ENCODE measurements around the gene NTM. TPM values are rescaled to one million over a fixed set of nuclear protein-coding genes. Genes with fewer than 3 reads are reported as not detected.
"Not testable (repeated sequence)": the region's sequence is repeated elsewhere in the genome, so short reads cannot be mapped to it uniquely, and the experiment has no call there.

Gene NTM
- total RNA-seq, 2 donors from 2014 or later, result not detected

DNA sequence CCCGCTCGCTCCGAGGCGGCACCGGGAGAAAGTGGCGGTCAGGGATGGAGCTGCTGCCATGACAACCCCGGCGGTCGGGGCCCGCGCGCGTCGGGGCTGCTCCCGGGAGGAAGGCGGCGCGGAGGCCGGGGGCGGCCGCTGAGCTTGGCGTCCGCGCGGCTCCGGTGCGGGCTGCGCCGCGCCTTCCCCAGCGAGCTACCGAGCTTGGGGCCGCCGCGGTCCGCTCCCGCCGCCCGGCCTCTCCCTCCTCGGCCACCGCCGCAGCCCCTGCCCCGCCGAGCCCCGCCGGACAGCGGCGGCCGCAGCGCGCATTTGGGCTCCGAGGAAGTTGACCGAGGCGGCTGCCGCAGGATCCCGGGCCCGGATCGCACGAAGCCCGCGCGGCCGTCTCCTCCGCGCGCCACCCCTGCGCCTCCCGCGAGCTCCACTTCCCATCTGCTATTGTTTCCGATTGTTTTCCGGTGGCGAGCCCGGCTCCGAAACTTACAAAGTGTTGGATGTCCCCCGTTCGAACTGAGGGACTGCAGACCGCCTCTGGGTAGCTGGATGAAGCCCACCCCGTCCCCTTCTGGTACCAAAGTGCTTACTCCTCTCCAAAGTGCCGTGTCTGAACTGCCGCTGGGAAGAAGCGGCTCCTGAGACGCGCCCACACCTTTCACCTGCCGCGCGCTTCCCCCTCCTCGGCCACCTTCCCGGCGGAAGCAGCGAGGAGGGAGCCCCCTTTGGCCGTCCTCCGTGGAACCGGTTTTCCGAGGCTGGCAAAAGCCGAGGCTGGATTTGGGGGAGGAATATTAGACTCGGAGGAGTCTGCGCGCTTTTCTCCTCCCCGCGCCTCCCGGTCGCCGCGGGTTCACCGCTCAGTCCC is 540.3 kb downstream of the NTM start:
- Mint-ChIP-seq H3K4me1 (no peaks in the 10 kb centered on the region), H3K9me3 (no peaks in the 10 kb centered on the region), H3K36me3 (ENCODE audit: low read depth) (no peaks in the 10 kb centered on the region), H3K27ac (no peak overlapping the region), H3K4me3 (no peak overlapping the region), H3K27me3 (peaks cover 49% of the 10 kb centered on the region)
- no peak for ATAC-seq (replicated peaks)

- not testable (repeated sequence) for H3K27ac Mint-ChIP-seq; H3K36me3 Mint-ChIP-seq (ENCODE audit: low read depth); H3K9me3 Mint-ChIP-seq; ATAC-seq (replicated peaks); H3K4me3 Mint-ChIP-seq; H3K4me1 Mint-ChIP-seq
- peaks cover 48% of the 10 kb centered on the region for H3K27me3 Mint-ChIP-seq
Measured at GRCh38 chr11:131911388-131912032, 541.1 kb downstream of the NTM start.

DNA sequence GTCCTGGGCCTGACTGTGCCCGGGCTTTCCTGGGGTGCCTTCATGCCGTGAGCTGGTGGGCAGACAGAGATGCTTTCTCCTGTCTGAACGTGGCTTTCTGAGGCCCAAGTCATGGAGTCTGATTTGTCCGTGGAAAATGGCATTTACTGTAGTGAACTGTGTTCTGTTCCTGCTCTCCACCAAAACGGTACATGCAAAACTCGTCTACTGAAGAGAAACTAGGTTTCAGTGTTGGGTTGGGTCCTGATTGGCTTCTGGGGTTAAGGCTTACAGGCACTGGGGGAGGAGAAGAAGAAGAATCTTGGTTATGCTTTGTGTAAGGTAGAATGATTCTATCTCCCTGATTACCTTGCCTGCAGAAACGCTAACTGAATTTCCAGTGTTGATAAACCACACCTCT is 541.7 kb downstream of the NTM start:
- no peak overlapping the region for H3K27ac Mint-ChIP-seq
- H3K4me1 Mint-ChIP-seq, result no peaks in the 10 kb centered on the region
- H3K36me3 Mint-ChIP-seq (ENCODE audit: low read depth), result no peaks in the 10 kb centered on the region
- no peaks in the 10 kb centered on the region for H3K9me3 Mint-ChIP-seq
- peaks cover 42% of the 10 kb centered on the region for H3K27me3 Mint-ChIP-seq
- no peak overlapping the region for H3K4me3 Mint-ChIP-seq
- no peak for ATAC-seq (replicated peaks)

GRCh38 chr11:131913267-131913666 is 542.9 kb downstream of the NTM start:
- H3K9me3 Mint-ChIP-seq, result no peaks in the 10 kb centered on the region
- no peak overlapping the region for H3K4me3 Mint-ChIP-seq
- no peaks in the 10 kb centered on the region for H3K36me3 Mint-ChIP-seq (ENCODE audit: low read depth)
- H3K27me3 Mint-ChIP-seq, result peaks cover 35% of the 10 kb centered on the region
- no peak for ATAC-seq (replicated peaks)
- H3K27ac Mint-ChIP-seq, result no peak overlapping the region
- no peaks in the 10 kb centered on the region for H3K4me1 Mint-ChIP-seq

DNA sequence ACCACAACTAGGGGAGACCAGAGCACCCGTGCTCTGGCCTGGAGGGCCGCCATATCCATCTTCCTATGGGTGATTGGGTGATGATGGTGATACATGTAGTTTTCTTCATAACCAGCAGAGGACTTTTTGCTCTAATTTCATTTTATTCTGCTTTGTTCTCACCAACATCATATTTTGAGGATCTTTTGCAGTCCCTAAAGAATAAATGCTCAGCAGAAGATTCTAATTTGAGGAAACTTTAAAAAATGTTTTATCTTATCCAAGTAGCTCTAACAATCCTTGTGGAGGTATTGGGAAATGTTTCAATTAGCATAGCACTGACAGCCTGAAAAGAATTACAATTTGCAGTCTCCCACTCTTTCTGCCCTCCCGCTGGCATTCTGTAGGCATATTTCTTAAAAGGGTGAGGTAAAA is 544.0 kb downstream of the NTM start:
- Mint-ChIP-seq H3K27ac (no peak overlapping the region), H3K4me1 (no peaks in the 10 kb centered on the region), H3K27me3 (peaks cover 27% of the 10 kb centered on the region), H3K4me3 (no peak overlapping the region), H3K36me3 (ENCODE audit: low read depth) (no peaks in the 10 kb centered on the region), H3K9me3 (no peaks in the 10 kb centered on the region)
- ATAC-seq (replicated peaks), result no peak

DNA sequence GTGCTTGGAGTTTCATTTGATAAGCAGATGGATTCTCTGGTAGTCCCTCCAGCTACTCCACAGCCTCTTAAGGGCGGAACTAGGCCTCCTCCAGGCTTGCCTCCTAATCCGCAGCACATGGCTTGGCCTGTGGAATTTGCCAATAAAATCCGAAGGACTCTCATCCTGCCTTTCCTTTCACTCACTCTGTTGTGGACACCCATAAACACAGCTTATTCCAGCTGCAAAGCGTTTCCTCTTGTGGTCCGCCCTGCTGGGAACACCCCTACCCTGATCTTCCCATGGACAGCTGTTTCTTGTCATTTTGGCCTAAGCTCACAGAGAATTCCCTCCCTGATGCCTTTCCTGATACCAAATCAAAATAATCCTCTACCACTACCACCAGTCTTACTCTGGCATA is 546.2 kb downstream of the NTM start:
- Mint-ChIP-seq H3K27me3 (peaks cover 26% of the 10 kb centered on the region), H3K4me1 (no peaks in the 10 kb centered on the region), H3K27ac (no peak overlapping the region), H3K4me3 (no peak overlapping the region), H3K36me3 (ENCODE audit: low read depth) (no peaks in the 10 kb centered on the region), H3K9me3 (no peaks in the 10 kb centered on the region)
- ATAC-seq (replicated peaks), result no peak

DNA sequence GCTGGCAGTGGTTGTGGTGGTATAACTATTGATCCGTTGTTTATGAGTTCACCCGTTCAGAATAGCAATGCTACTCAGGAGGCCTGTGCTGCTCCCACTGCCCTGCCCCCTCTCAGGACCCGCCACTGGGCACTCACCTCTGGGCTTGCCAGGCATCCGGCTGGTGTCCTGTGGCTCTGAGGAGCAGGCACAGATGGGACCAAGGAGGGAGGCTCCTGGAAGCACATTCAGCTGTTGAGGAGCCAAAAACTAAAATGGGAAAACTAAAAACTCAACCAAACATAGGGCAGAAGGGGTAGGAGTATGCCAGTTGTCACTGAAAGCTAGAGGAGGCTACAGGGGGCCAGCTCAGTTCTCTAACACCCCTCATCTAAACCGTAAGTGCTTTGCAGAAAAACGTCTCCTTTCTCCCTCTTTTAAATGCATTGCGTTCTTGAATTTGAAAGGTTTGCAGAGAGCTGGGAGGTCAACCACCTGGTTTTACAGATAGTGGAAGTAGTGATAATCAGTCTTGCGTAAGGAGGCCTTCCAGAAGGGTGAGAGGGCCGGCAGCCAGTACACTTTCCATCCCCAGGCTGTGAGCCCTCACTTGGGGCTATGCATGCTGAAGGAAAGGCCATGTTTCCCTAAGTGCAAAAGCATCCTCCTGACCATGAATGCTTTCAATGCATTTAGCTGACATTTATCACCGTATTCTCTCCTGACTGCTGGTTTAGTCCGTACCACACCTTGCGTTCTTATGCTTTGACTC is 547.4 kb downstream of the NTM start:
- Mint-ChIP-seq H3K4me3 (no peak overlapping the region), H3K27me3 (peaks cover 18% of the 10 kb centered on the region), H3K4me1 (no peaks in the 10 kb centered on the region), H3K9me3 (no peaks in the 10 kb centered on the region), H3K27ac (no peak overlapping the region), H3K36me3 (ENCODE audit: low read depth) (no peaks in the 10 kb centered on the region)
- ATAC-seq (replicated peaks), result no peak

GRCh38 chr11:131918663-131919062 is 548.2 kb downstream of the NTM start:
- H3K36me3 Mint-ChIP-seq (ENCODE audit: low read depth), result no peaks in the 10 kb centered on the region
- H3K27me3 Mint-ChIP-seq, result peaks cover 16% of the 10 kb centered on the region
- no peaks in the 10 kb centered on the region for H3K9me3 Mint-ChIP-seq

DNA sequence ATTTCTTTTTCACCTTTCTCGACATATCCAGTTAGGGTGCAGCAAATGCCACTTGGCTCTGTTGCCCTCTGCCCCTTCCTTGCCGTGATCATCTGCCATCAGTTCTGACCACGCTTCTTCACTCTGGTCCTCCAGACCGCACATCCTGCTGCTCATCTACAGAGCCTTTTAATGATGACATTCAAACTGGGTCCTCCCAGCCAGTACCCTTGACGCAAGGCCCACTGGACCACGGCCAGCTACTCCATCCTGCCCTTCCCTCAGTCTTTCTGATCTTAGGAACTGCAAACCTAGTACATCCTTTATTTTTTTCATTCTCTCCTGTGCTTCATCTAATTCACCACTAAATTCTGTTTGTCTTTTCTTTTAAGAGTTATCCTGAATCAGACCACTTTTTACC is 551.8 kb downstream of the NTM start:
- peaks cover 9% of the 10 kb centered on the region for H3K27me3 Mint-ChIP-seq
- ATAC-seq (replicated peaks), result no peak
- H3K27ac Mint-ChIP-seq, result no peak overlapping the region
- no peaks in the 10 kb centered on the region for H3K36me3 Mint-ChIP-seq (ENCODE audit: low read depth)
- H3K4me1 Mint-ChIP-seq, result no peaks in the 10 kb centered on the region
- no peaks in the 10 kb centered on the region for H3K9me3 Mint-ChIP-seq
- H3K4me3 Mint-ChIP-seq, result no peak overlapping the region

More at GRCh38 chr11:131918663-131919062, 548.2 kb downstream of the NTM start:
- no peaks in the 10 kb centered on the region for H3K4me1 Mint-ChIP-seq
- no peak for ATAC-seq (replicated peaks)
- H3K27ac Mint-ChIP-seq, result no peak overlapping the region
- no peak overlapping the region for H3K4me3 Mint-ChIP-seq

GRCh38 chr11:131923309-131923708 is 552.9 kb downstream of the NTM start:
- no peak overlapping the region for H3K4me3 Mint-ChIP-seq
- peaks cover 9% of the 10 kb centered on the region for H3K27me3 Mint-ChIP-seq
- H3K4me1 Mint-ChIP-seq, result no peaks in the 10 kb centered on the region
- H3K9me3 Mint-ChIP-seq, result no peaks in the 10 kb centered on the region
- H3K36me3 Mint-ChIP-seq (ENCODE audit: low read depth), result no peaks in the 10 kb centered on the region
- no peak overlapping the region for H3K27ac Mint-ChIP-seq
- ATAC-seq (replicated peaks), result no peak

GRCh38 chr11:131924001-131924400 is 553.6 kb downstream of the NTM start:
- H3K36me3 Mint-ChIP-seq (ENCODE audit: low read depth), result no peaks in the 10 kb centered on the region
- H3K4me3 Mint-ChIP-seq, result no peak overlapping the region
- H3K27ac Mint-ChIP-seq, result no peak overlapping the region
- H3K4me1 Mint-ChIP-seq, result no peaks in the 10 kb centered on the region
- peaks cover 13% of the 10 kb centered on the region for H3K27me3 Mint-ChIP-seq
- no peak for ATAC-seq (replicated peaks)
- H3K9me3 Mint-ChIP-seq, result no peaks in the 10 kb centered on the region

DNA sequence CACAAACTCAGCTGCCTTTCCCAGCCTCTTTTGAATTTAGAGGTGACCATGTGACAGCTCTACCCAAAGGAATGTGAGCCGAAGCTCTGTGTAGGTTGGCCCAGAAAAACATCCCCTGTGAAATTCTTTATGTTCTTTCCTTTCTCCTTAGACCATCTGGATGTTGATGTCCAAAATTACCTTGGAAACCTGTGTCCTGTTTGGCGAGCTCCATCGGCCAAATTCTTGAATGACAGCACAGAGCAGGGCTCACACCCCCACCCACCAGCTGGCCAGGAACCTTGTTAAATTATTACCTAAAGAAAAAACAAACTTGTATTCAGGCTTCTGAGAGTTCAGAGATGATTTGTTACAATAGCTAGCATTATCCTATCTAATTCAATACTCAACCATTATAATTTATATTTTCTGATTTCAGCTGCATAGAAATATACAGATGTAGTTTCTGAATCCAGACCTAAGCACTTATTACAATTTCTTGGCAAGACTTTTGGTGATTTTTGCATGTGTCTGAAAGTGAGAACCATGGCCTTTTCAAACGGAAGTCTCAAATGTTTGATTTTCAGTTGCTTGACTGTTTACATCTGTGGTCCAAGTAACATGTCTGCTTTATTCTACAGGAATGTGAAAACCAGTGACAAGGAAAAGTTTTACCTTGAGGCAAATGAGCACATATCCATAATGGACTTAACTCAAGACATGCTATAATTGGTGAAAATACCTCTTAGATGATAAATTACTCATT is 554.2 kb downstream of the NTM start:
- no peak overlapping the region for H3K27ac Mint-ChIP-seq
- H3K4me3 Mint-ChIP-seq, result no peak overlapping the region
- ATAC-seq (replicated peaks), result no peak
- H3K9me3 Mint-ChIP-seq, result no peaks in the 10 kb centered on the region
- peaks cover 10% of the 10 kb centered on the region for H3K27me3 Mint-ChIP-seq
- H3K36me3 Mint-ChIP-seq (ENCODE audit: low read depth), result no peaks in the 10 kb centered on the region
- no peaks in the 10 kb centered on the region for H3K4me1 Mint-ChIP-seq

DNA sequence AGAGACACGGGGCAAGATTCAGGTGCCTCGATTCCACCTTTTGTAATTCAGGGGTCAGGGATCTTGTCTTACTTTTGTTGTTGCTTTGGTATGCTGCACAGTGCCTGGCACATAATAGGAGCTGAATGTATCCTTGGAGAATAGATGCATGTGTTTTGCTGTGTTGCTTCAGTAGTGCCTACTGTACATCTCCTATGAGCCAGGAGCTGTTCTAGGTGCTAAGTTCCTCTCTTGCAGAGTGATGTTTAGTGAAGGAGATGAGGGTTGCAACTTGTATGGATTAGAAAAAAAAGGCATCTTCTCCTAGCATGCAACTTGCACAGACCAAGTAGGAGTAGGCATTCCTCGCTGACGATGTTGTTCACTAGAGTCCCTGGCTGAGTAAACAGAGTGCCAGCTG is 555.4 kb downstream of the NTM start:
- Mint-ChIP-seq H3K27ac (no peak overlapping the region), H3K27me3 (peaks cover 4% of the 10 kb centered on the region), H3K36me3 (ENCODE audit: low read depth) (no peaks in the 10 kb centered on the region), H3K9me3 (no peaks in the 10 kb centered on the region), H3K4me3 (no peak overlapping the region), H3K4me1 (no peaks in the 10 kb centered on the region)
- no peak for ATAC-seq (replicated peaks)

- no peak for ATAC-seq (replicated peaks)
- Mint-ChIP-seq H3K27me3 (peaks cover 8% of the 10 kb centered on the region), H3K27ac (no peak overlapping the region), H3K9me3 (no peaks in the 10 kb centered on the region), H3K4me3 (no peak overlapping the region), H3K4me1 (no peaks in the 10 kb centered on the region), H3K36me3 (ENCODE audit: low read depth) (no peaks in the 10 kb centered on the region)
Measured at GRCh38 chr11:131928992-131929391, 558.6 kb downstream of the NTM start.
